Left hindlimb (tissue), 1 donor: ENCODE data around the gene OPCML.

Experiments
- DNase-seq: peaks from one replicate; pipeline ENCODE4 v3.0.0-alpha.2; 2018

The OPCML gene

GRCh38 chr11:133406489-133406888 lies 125.8 kb downstream of the OPCML start:
- no peak for DNase-seq

- DNase-seq = no peak
Measured at GRCh38 chr11:133403900-133404299, 128.4 kb downstream of the OPCML start.

GRCh38 chr11:133402551-133402950 lies 129.8 kb downstream of the OPCML start:
- no peak for DNase-seq

- DNase-seq = no peak
Measured at GRCh38 chr11:133399855-133400625, 132.3 kb downstream of the OPCML start.

GRCh38 chr11:133399294-133399693 lies 133.0 kb downstream of the OPCML start:
- DNase-seq = no peak

- DNase-seq = no peak
Measured at GRCh38 chr11:133390803-133391202, 141.5 kb downstream of the OPCML start.

GRCh38 chr11:133388975-133389568 lies 143.2 kb downstream of the OPCML start:
- DNase-seq = no peak

- no peak for DNase-seq
Measured at GRCh38 chr11:133388260-133388659, 144.0 kb downstream of the OPCML start.

- DNase-seq = no peak
Measured at GRCh38 chr11:133386852-133387251, 145.4 kb downstream of the OPCML start.

- no peak for DNase-seq
Measured at GRCh38 chr11:133386262-133386661, 146.0 kb downstream of the OPCML start.

GRCh38 chr11:133385781-133386180 lies 146.5 kb downstream of the OPCML start:
- no peak for DNase-seq

GRCh38 chr11:133384731-133385130 lies 147.6 kb downstream of the OPCML start:
- DNase-seq = no peak

- no peak for DNase-seq
Measured at GRCh38 chr11:133383689-133384088, 148.6 kb downstream of the OPCML start.

- no peak for DNase-seq
Measured at GRCh38 chr11:133383201-133383600, 149.1 kb downstream of the OPCML start.

GRCh38 chr11:133382131-133382812 lies 150.0 kb downstream of the OPCML start:
- DNase-seq = no peak

- no peak for DNase-seq
Measured at GRCh38 chr11:133381761-133382130, 150.6 kb downstream of the OPCML start.

GRCh38 chr11:133366147-133366546 lies 166.2 kb downstream of the OPCML start:
- no peak for DNase-seq

- DNase-seq = no peak
Measured at GRCh38 chr11:133362916-133363315, 169.4 kb downstream of the OPCML start.

GRCh38 chr11:133362156-133362555 lies 170.1 kb downstream of the OPCML start:
- no peak for DNase-seq

- DNase-seq = no peak
Measured at GRCh38 chr11:133361689-133361994, 170.7 kb downstream of the OPCML start.

- no peak for DNase-seq
Measured at GRCh38 chr11:133360860-133361688, 171.2 kb downstream of the OPCML start.

GRCh38 chr11:133355095-133355494 lies 177.2 kb downstream of the OPCML start:
- DNase-seq = no peak

GRCh38 chr11:133354069-133354468 lies 178.2 kb downstream of the OPCML start:
- no peak for DNase-seq
